Astrocyte (in vitro differentiated cells and primary cell): ENCODE results near the gene CIT. TPM values are rescaled to one million over a fixed set of nuclear protein-coding genes. Genes with fewer than 3 reads are reported as not detected.

Experiments used
- DNase-seq: peaks from one replicate; pipeline ENCODE4 v3.0.0-alpha.2; 2010; ENCODE audit warnings: low read depth
- FAIRE-seq: peaks from 2 replicates; lab custom pipeline; 2011; peaks lifted over from hg19 to GRCh38; lab: Jason Lieb, UNC
- H2AFZ ChIP-seq: 2 replicates; pipeline ENCODE4 v1.6.0; 2012; ENCODE audit warnings: low read depth, low read length, inconsistent platforms
- H3K27ac ChIP-seq: 2 replicates; pipeline ENCODE4 v1.5.1; 2011; ENCODE audit warnings: low read depth, low read length, inconsistent platforms
- H3K27me3 ChIP-seq: 2 replicates; pipeline ENCODE4 v1.6.0; 2011; ENCODE audit warnings: low read length, inconsistent platforms; ENCODE audit not compliant: insufficient read depth
- H3K36me3 ChIP-seq: 2 replicates; pipeline ENCODE4 v1.5.1; 2011; ENCODE audit warnings: low read length, inconsistent platforms; ENCODE audit not compliant: insufficient read depth
- H3K4me1 ChIP-seq: 2 replicates; pipeline ENCODE4 v1.5.1; 2011; ENCODE audit warnings: low read length, inconsistent platforms; ENCODE audit not compliant: insufficient read depth
- H3K4me2 ChIP-seq: 2 replicates; pipeline ENCODE4 v1.6.0; 2012; ENCODE audit warnings: low read length, inconsistent platforms
- H3K4me3 ChIP-seq: 2 replicates; pipeline ENCODE4 v1.5.1; 2011; ENCODE audit warnings: low read depth, mild to moderate bottlenecking, low read length, inconsistent platforms; ENCODE audit not compliant: insufficient read depth
- H3K79me2 ChIP-seq: 2 replicates; pipeline ENCODE4 v1.6.0; 2012; ENCODE audit warnings: mild to moderate bottlenecking, low read length, inconsistent platforms; ENCODE audit not compliant: insufficient read depth
- H3K9ac ChIP-seq: 2 replicates; pipeline ENCODE4 v1.6.0; 2012; ENCODE audit warnings: mild to moderate bottlenecking, low read length, inconsistent platforms
- H3K9me3 ChIP-seq: 2 replicates; pipeline ENCODE4 v1.5.1; 2012; ENCODE audit warnings: low read depth, mild to moderate bottlenecking, low read length, inconsistent platforms; ENCODE audit not compliant: insufficient read depth
- H4K20me1 ChIP-seq: 2 replicates; pipeline ENCODE4 v1.6.0; 2012; ENCODE audit warnings: low read length, inconsistent platforms; ENCODE audit not compliant: insufficient read depth
- H3K27ac Mint-ChIP-seq: one replicate; pipeline ENCODE4 v1.8.0; 2021; ENCODE audit warnings: mild to moderate bottlenecking, mixed read lengths; ENCODE audit not compliant: unreplicated experiment
- H3K27me3 Mint-ChIP-seq: one replicate; pipeline ENCODE4 v1.8.0; 2021; ENCODE audit warnings: low read depth, mixed read lengths; ENCODE audit not compliant: unreplicated experiment
- H3K36me3 Mint-ChIP-seq: one replicate; pipeline ENCODE4 v1.8.0; 2021; ENCODE audit warnings: low read depth, mixed read lengths; ENCODE audit not compliant: unreplicated experiment
- H3K4me1 Mint-ChIP-seq: one replicate; pipeline ENCODE4 v1.8.0; 2021; ENCODE audit warnings: low read depth, mixed read lengths; ENCODE audit not compliant: unreplicated experiment
- H3K4me3 Mint-ChIP-seq: one replicate; pipeline ENCODE4 v1.8.0; 2021; ENCODE audit warnings: mild to moderate bottlenecking, moderate library complexity, mixed read lengths; ENCODE audit not compliant: unreplicated experiment
- H3K9me3 Mint-ChIP-seq: one replicate; pipeline ENCODE4 v1.8.0; 2021; ENCODE audit warnings: mild to moderate bottlenecking, mixed read lengths; ENCODE audit not compliant: unreplicated experiment
- EZH2 ChIP-seq: IDR thresholded peaks from 2 replicates; pipeline ENCODE4 v1.6.1; 2012; ENCODE audit warnings: mild to moderate bottlenecking, low read length, inconsistent platforms; ENCODE audit not compliant: insufficient read depth
- total RNA-seq: library from RNA; stranded (reverse); gene quantifications from 2 replicates; pipeline ENCODE4 v1.2.1, GENCODE V29; 2021
- TF ChIP-seq, protein P1 (sequence below): IDR thresholded peaks from 2 replicates; pipeline ENCODE4 v1.5.1; 2011; ENCODE audit warnings: low read depth, mild to moderate bottlenecking, inconsistent platforms, low read length, moderate library complexity; ENCODE audit not compliant: insufficient read depth

CIT gene
- total RNA-seq, 1 donor from 2014 or later, result 4.5 TPM

DNA sequence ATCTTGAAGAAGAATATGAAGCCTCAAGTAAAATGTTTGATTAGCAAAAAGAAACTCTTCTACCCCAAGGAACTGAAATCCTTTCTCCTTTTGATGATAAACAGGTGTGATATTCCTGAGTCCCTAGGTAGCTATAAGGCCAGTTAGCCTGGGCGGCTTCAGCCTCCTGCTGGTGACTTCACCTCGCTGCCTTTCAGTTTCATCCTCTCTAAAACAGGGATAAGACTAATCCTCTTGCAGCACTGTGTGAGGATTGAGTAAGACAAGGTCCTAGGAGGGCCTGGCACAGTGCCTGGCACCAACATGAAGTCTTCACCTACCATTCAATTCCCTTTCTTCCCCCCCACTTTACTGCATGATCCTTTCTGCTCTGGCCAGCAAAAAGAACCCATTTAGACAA lies 42.1 kb downstream of the CIT start:
- H3K27me3 Mint-ChIP-seq, result no peaks in the 10 kb centered on the region

DNA sequence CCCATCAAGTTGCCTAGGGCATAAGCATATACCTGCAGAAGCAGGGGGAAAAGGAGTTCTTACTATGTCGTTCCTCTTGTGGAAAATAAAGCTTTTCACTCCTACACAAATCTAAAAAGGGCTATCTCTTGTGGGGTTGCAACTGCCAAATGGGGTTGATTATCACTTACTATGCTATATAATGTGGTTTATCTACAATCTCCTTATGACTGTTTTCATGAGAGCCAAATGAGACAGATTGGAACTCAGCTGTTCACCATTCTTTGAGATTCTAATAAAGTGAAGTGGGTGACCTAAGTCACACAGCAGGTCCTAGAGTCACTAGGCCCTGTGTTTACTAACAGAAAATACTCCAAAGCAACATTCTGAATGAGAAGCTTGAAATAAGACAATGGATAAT lies 47.7 kb downstream of the CIT start:
- peaks cover 6% of the 10 kb centered on the region for H3K4me1 Mint-ChIP-seq
- FAIRE-seq, result no peak
- H3K27ac Mint-ChIP-seq, result no peak overlapping the region
- H3K27me3 ChIP-seq, result no peaks in the 10 kb centered on the region
- H3K4me3 ChIP-seq, result no peak overlapping the region
- no peak overlapping the region for H3K4me2 ChIP-seq
- no peak overlapping the region for H3K27ac ChIP-seq
- no peaks in the 10 kb centered on the region for H3K27me3 Mint-ChIP-seq
- no peaks in the 10 kb centered on the region for H3K9me3 Mint-ChIP-seq
- no peak overlapping the region for H3K9ac ChIP-seq
- peaks cover 4% of the 10 kb centered on the region for H3K36me3 ChIP-seq
- H3K9me3 ChIP-seq, result no peaks in the 10 kb centered on the region
- DNase-seq, result no peak
- no peaks in the 10 kb centered on the region for H4K20me1 ChIP-seq
- no peaks in the 10 kb centered on the region for H3K4me1 ChIP-seq
- no peak overlapping the region for H2AFZ ChIP-seq
- H3K4me3 Mint-ChIP-seq, result no peak overlapping the region
- H3K36me3 Mint-ChIP-seq, result no peaks in the 10 kb centered on the region
- no peak for TF ChIP-seq EZH2
- TF ChIP-seq, protein P1, sequence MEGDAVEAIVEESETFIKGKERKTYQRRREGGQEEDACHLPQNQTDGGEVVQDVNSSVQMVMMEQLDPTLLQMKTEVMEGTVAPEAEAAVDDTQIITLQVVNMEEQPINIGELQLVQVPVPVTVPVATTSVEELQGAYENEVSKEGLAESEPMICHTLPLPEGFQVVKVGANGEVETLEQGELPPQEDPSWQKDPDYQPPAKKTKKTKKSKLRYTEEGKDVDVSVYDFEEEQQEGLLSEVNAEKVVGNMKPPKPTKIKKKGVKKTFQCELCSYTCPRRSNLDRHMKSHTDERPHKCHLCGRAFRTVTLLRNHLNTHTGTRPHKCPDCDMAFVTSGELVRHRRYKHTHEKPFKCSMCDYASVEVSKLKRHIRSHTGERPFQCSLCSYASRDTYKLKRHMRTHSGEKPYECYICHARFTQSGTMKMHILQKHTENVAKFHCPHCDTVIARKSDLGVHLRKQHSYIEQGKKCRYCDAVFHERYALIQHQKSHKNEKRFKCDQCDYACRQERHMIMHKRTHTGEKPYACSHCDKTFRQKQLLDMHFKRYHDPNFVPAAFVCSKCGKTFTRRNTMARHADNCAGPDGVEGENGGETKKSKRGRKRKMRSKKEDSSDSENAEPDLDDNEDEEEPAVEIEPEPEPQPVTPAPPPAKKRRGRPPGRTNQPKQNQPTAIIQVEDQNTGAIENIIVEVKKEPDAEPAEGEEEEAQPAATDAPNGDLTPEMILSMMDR, result no peak
- H3K79me2 ChIP-seq, result no peaks in the 10 kb centered on the region

More for the DNA sequence above, 42.1 kb downstream of the CIT start:
- DNase-seq (no peak), FAIRE-seq (no peak)
- Histone ChIP-seq H3K4me2 (no peak overlapping the region), H3K9me3 (no peaks in the 10 kb centered on the region), H3K4me3 (no peak overlapping the region), H2AFZ (no peak overlapping the region), H3K9ac (no peak overlapping the region), H3K36me3 (no peaks in the 10 kb centered on the region), H3K4me1 (no peaks in the 10 kb centered on the region), H3K27ac (no peak overlapping the region), H3K27me3 (no peaks in the 10 kb centered on the region), H3K79me2 (peaks cover 20% of the 10 kb centered on the region), H4K20me1 (peaks cover 7% of the 10 kb centered on the region)
- no peak overlapping the region for H3K4me3 Mint-ChIP-seq
- TF ChIP-seq, protein P1, result no peak
- no peak for TF ChIP-seq EZH2
- H3K27ac Mint-ChIP-seq, result no peak overlapping the region
- no peaks in the 10 kb centered on the region for H3K36me3 Mint-ChIP-seq
- H3K4me1 Mint-ChIP-seq, result no peaks in the 10 kb centered on the region
- H3K9me3 Mint-ChIP-seq, result no peaks in the 10 kb centered on the region

DNA sequence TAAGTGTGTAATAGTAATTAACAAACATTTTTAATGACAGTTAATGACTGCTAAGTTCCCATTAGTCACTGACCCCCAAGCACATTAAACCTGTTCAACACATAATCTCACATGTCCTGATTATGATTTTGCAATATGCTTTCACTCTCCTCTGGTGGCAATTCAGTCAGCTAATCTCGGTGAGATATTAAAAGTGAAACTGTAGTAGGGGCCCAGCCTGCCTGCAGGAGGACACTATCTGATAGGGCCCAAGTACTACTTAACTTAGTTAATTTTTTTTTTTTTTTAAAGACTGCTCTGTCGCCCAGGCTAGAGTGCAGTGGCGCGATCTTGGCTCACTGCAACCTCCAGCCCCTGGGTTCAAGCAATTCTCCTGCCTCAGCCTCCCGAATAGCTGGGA lies 48.8 kb downstream of the CIT start:
- peaks cover 6% of the 10 kb centered on the region for H3K4me1 Mint-ChIP-seq
- no peak overlapping the region for H3K4me2 ChIP-seq
- H2AFZ ChIP-seq, result no peak overlapping the region
- DNase-seq (no peak), FAIRE-seq (no peak)
- TF ChIP-seq, protein P1, result no peak
- TF ChIP-seq EZH2, result no peak
- H3K4me1 ChIP-seq, result no peaks in the 10 kb centered on the region
- peaks cover 4% of the 10 kb centered on the region for H3K36me3 ChIP-seq
- no peak overlapping the region for H3K4me3 ChIP-seq
- H3K27me3 Mint-ChIP-seq, result no peaks in the 10 kb centered on the region
- H3K27ac ChIP-seq, result no peak overlapping the region
- H4K20me1 ChIP-seq, result no peaks in the 10 kb centered on the region
- no peaks in the 10 kb centered on the region for H3K79me2 ChIP-seq
- no peaks in the 10 kb centered on the region for H3K9me3 Mint-ChIP-seq
- no peaks in the 10 kb centered on the region for H3K9me3 ChIP-seq
- no peak overlapping the region for H3K4me3 Mint-ChIP-seq
- no peak overlapping the region for H3K27ac Mint-ChIP-seq
- no peaks in the 10 kb centered on the region for H3K27me3 ChIP-seq
- no peak overlapping the region for H3K9ac ChIP-seq
- H3K36me3 Mint-ChIP-seq, result no peaks in the 10 kb centered on the region
